AG04449 (cell line): ENCODE measurements around the gene FOXN3.

Source experiments
- CTCF ChIA-PET: fragments of 350-600 bp; formaldehyde crosslinking; extraction: SDS; loops from one replicate; lab custom pipeline; 2021; ENCODE audit warnings: antibody characterized with exemption; lab: Yijun Ruan, JAX
- POLR2A ChIA-PET: fragments of 400-600, 350-600 bp; formaldehyde crosslinking; extraction: SDS; loops from one replicate; lab custom pipeline; 2020; ENCODE audit warnings: antibody characterized with exemption, inconsistent platforms; lab: Yijun Ruan, JAX
- DNase-seq: peaks from one replicate; pipeline ENCODE4 v3.0.0-alpha.2; 2010; ENCODE audit warnings: low read depth, low spot score
- H3K4me3 ChIP-seq: 2 replicates; pipeline ENCODE4 v1.5.1; 2011; ENCODE audit warnings: low read depth, mild to moderate bottlenecking, control low read depth, low read length
- TF ChIP-seq, protein P1 (sequence below): IDR thresholded peaks from one replicate; pipeline ENCODE4 v1.5.1; 2011; ENCODE audit warnings: mild to moderate bottlenecking, moderate library complexity, low read length, control low read depth, inconsistent platforms; ENCODE audit not compliant: insufficient read depth; ENCODE audit errors: missing control alignments

Gene FOXN3

DNA sequence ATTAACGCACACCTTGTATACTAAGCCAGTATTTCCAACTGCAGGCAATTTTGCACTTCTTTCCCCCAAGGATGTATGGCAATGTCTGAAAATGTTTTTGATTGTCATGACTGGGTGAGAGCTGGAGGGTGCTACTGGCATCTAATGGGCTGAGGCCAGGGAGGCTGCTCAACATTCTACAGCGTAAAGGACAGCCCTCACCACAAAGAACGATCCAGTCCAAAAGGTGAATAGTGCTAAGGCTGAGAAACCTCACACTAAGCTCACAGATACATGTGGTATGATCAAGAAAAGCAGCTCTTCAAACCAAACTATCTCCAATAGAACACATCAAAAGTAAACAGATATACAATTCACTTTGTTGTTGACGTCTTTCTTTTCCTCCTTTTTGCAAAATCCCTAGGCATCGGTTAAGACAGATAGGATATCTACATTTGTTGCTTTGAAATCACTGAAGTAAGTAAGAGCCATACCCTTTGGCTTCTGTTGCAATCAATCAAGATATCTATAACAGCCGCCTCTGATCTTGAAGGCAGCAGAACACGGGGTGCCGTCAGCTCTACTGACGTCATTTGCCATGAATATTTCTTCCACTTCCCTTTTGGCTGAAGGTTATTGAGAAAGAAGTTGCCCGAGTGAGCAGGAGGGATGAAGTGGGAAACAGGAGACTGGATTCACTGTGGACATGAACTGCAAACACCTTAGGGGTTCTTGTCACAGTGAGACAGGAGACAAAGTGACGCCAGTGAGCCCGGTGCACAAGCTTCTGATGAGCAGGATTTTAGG, 218.3 kb downstream of the FOXN3 start:
- DNase-seq = no peak
- POLR2A ChIA-PET = no interaction called here

DNA sequence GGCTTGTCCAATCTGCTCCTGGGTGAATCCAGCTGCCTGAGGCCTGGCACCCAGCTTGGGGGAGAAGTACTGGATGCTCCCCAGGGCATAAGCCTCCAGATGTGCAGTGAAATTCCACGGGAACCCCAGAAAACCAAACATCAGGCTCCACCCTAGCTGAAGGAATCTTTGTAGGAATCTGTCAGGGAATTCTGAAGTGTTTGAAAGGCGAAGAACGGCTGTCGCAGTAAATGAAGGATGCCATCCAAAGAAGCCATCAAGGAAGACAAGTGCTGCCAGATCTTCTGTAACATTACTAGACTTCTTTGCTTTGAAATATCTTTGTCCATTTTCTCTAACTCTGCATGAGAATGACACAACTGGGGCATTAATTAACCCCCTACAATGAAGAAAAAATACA, 219.4 kb downstream of the FOXN3 start:
- ChIA-PET POLR2A (no interaction called here), CTCF (no interaction called here)
- DNase-seq = no peak
- H3K4me3 ChIP-seq = no peak overlapping the region
- TF ChIP-seq, protein P1, sequence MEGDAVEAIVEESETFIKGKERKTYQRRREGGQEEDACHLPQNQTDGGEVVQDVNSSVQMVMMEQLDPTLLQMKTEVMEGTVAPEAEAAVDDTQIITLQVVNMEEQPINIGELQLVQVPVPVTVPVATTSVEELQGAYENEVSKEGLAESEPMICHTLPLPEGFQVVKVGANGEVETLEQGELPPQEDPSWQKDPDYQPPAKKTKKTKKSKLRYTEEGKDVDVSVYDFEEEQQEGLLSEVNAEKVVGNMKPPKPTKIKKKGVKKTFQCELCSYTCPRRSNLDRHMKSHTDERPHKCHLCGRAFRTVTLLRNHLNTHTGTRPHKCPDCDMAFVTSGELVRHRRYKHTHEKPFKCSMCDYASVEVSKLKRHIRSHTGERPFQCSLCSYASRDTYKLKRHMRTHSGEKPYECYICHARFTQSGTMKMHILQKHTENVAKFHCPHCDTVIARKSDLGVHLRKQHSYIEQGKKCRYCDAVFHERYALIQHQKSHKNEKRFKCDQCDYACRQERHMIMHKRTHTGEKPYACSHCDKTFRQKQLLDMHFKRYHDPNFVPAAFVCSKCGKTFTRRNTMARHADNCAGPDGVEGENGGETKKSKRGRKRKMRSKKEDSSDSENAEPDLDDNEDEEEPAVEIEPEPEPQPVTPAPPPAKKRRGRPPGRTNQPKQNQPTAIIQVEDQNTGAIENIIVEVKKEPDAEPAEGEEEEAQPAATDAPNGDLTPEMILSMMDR = no peak

More for the DNA sequence above, 218.3 kb downstream of the FOXN3 start:
- CTCF ChIA-PET = interaction anchor here (0.9 kb wide), 1 partner anchor 22 kb away, joined by 3 read pairs; no protein-coding TSS in a partner anchor
- H3K4me3 ChIP-seq = no peak overlapping the region
- TF ChIP-seq, protein P1 = no peak

DNA sequence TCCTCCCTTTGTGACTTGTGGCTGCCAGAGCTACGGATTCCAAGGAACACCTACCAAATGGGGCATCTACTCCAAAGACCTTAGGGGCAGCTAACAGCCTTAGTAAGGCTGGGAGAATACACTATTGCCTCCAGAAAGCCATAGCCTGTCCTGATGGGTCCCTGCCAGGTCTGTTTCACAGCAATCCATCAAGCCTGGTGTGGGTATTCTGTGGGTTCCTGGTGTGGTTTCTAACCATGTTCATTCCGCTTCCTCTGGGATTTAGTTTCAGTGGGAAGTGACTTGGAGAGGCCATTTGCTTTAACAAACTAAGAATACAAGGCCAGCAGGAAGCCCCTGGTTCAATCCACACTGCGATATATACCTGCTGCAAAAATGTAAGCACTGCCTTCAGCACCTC, 220.5 kb downstream of the FOXN3 start:
- H3K4me3 ChIP-seq = no peak overlapping the region
- DNase-seq = no peak
- POLR2A ChIA-PET = no interaction called here
- CTCF ChIA-PET = no interaction called here
- TF ChIP-seq, protein P1 = no peak

DNA sequence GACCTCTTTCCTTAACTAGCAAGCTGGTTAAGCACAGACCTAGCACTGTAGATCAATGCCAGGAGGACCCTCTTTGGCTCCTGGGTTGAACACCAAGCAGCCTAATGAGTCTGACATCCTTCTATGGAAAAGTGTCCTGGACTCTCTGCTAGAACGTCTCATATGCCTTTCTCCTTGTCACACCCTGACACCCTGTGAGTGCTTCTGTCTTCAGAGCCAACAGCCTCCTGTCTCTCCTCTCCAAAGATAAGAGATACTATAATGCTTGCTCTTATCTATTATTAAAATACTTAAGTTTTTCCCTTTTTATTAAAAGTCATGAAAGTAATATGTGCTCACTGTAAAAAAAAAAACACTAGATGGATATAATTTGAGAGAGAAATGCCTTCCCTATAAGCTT, 222.7 kb downstream of the FOXN3 start:
- TF ChIP-seq, protein P1 = no peak
- ChIA-PET POLR2A (no interaction called here), CTCF (interaction anchor here (1.6 kb wide), 1 partner anchor 17 kb away, joined by 6 read pairs; no protein-coding TSS in a partner anchor)

DNA sequence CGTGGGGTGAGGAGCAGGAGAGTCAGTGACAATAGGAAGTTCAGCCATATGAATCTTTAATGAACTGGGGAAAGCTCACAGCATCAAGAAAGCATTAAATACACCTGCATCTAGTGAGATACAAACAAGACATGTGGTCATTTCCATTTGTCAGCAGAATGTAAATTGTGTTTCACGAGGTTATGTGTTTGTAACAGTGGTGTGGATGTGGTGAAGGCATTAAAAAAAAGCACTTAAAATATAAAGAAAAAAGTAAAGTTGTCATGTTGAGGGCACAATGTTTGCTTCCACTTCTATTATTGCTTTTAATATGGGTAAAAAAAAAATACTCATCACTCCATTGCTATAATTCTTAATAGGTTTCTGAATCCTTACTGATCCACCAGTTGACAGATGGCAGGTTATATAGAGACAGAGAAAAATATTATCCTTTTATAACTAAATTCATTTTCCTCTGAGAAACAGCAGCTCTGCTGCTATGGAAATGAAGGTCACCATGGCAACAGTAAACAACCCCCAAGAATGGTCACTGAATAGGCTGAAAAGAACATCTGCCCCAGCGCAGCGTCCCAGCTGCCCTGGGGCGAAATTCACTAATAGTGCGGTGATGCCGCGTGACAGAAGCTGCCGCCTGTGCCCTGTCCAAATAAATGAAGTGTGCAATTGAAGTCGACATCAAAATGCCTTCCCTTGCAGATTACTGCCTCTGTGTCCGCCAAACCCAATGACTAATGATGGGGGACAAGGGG, 226.1 kb downstream of the FOXN3 start:
- DNase-seq = no peak
- POLR2A ChIA-PET = no interaction called here
- CTCF ChIA-PET = interaction anchor here (0.8 kb wide), 1 partner anchor 225 kb away, joined by 3 read pairs; no protein-coding TSS in a partner anchor

More for the DNA sequence above, 222.7 kb downstream of the FOXN3 start:
- no peak for DNase-seq
- H3K4me3 ChIP-seq = no peak overlapping the region

More for the DNA sequence above, 226.1 kb downstream of the FOXN3 start:
- no peak overlapping the region for H3K4me3 ChIP-seq
- TF ChIP-seq, protein P1 = no peak
